DND-41 (cell line): Measurements from ENCODE around the gene RHBDD3.
"Not testable (repeated sequence)": the region's sequence is repeated elsewhere in the genome, so short reads cannot be mapped to it uniquely, and the experiment has no call there.

Experiments used
- ATAC-seq: fragments of 200-7000 bp; cut with Tn5 transposase; 3 replicates; pipeline ENCODE4 v1.9.1; 2021; ENCODE audit warnings: low read depth; ENCODE audit not compliant: insufficient read depth
- DNase-seq: peaks from one replicate; pipeline ENCODE4 v3.0.0-alpha.2; 2020
- H2AFZ ChIP-seq: 2 replicates; pipeline ENCODE4 v1.6.0; 2012; ENCODE audit warnings: low read depth, low read length
- H3K27ac ChIP-seq: 2 replicates; pipeline ENCODE4 v1.5.1; 2012; ENCODE audit warnings: low read length, inconsistent platforms
- H3K27me3 ChIP-seq: fragments of 200-600 bp; sonication (generic); 2 replicates; pipeline ENCODE4 v1.6.0; 2012; ENCODE audit warnings: low read length, mild to moderate bottlenecking, inconsistent platforms; ENCODE audit not compliant: insufficient read depth, poor library complexity
- H3K36me3 ChIP-seq: 2 replicates; pipeline ENCODE4 v1.5.1; 2012; ENCODE audit warnings: low read length, inconsistent platforms; ENCODE audit not compliant: insufficient read depth
- H3K4me1 ChIP-seq: 2 replicates; pipeline ENCODE4 v1.5.1; 2012; ENCODE audit warnings: mild to moderate bottlenecking, low read length; ENCODE audit not compliant: insufficient read depth
- H3K4me2 ChIP-seq: 2 replicates; pipeline ENCODE4 v1.6.0; 2012; ENCODE audit warnings: mild to moderate bottlenecking, moderate library complexity, low read length, inconsistent platforms; ENCODE audit not compliant: insufficient read depth
- H3K4me3 ChIP-seq, 2 experiments: fragments of 200-600 bp in 1 of 2; shearing (Covaris generic) in 1 of 2; 2 replicates each; pipeline ENCODE4 v1.5.1; 2012 to 2016; ENCODE audit warnings: inconsistent platforms in 2 of 2, low read length in 2 of 2, mild to moderate bottlenecking in 2 of 2, low read depth in 1 of 2, moderate library complexity in 1 of 2
- H3K79me2 ChIP-seq: 2 replicates; pipeline ENCODE4 v1.6.0; 2012; ENCODE audit warnings: low read length, inconsistent platforms; ENCODE audit not compliant: insufficient read depth
- H3K9ac ChIP-seq: 2 replicates; pipeline ENCODE4 v1.6.0; 2012; ENCODE audit warnings: low read depth, mild to moderate bottlenecking, inconsistent platforms, low read length, moderate library complexity
- H3K9me3 ChIP-seq: 2 replicates; pipeline ENCODE4 v1.5.1; 2012; ENCODE audit warnings: low read length, moderate library complexity, mild to moderate bottlenecking, inconsistent platforms; ENCODE audit not compliant: insufficient read depth, severe bottlenecking
- H4K20me1 ChIP-seq: 2 replicates; pipeline ENCODE4 v1.6.0; 2012; ENCODE audit warnings: low read length; ENCODE audit not compliant: insufficient read depth
- EZH2 ChIP-seq: IDR thresholded peaks from 3 replicates; pipeline ENCODE4 v1.6.1; 2012; ENCODE audit warnings: borderline replicate concordance, low read depth, mild to moderate bottlenecking, moderate library complexity, low read length, inconsistent platforms; ENCODE audit not compliant: severe bottlenecking
- TF ChIP-seq, protein P1 (sequence below): IDR thresholded peaks from 2 replicates; pipeline ENCODE4 v1.5.1; 2012; ENCODE audit warnings: borderline replicate concordance, low read length, moderate library complexity, mild to moderate bottlenecking; ENCODE audit not compliant: poor library complexity, severe bottlenecking; ENCODE audit errors: extremely low read depth

RHBDD3 gene

DNA sequence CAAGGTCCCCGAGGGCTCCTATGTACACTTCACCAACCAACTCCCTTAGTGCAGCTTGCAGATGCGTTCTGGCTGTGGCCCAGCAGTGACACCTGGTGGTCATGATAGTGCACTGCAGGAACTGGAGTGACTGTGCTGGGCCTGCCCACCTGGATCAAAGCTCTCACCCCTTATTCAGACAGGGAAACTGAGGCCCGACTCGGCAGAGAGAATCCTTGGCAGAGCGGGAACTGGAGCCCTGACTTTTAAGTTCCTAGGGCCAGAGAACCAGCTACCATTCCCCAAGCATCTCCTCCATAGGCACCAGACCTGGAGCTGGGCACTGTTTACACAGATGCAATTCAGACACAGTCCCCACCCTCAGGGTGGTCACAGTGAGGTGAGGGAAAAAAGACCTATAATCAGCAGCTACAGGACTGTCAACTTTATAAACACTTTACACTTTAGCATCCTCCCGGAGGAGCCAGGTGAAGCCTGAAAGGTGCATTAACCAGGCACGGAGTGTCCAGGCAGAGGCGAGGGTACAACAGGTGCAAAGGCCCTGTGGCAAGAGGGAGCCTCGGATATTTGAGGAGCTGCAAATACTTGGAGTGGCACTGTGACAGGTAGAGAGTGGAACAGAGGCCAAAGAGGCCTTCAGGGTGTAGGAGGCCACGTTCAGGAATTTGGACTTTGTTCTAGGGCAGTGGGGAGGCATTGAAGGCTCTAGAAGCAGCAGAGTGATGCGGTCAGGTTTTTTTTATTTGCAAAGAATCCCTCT is 22.0 kb downstream of the RHBDD3 start:
- H3K4me3 ChIP-seq: no peak overlapping the region
- peak overlapping the region; percentile 28 for H3K9ac ChIP-seq
- H3K9me3 ChIP-seq: peaks cover 16% of the 10 kb centered on the region
- no peaks in the 10 kb centered on the region for H3K79me2 ChIP-seq
- no peak for TF ChIP-seq EZH2
- TF ChIP-seq, protein P1, sequence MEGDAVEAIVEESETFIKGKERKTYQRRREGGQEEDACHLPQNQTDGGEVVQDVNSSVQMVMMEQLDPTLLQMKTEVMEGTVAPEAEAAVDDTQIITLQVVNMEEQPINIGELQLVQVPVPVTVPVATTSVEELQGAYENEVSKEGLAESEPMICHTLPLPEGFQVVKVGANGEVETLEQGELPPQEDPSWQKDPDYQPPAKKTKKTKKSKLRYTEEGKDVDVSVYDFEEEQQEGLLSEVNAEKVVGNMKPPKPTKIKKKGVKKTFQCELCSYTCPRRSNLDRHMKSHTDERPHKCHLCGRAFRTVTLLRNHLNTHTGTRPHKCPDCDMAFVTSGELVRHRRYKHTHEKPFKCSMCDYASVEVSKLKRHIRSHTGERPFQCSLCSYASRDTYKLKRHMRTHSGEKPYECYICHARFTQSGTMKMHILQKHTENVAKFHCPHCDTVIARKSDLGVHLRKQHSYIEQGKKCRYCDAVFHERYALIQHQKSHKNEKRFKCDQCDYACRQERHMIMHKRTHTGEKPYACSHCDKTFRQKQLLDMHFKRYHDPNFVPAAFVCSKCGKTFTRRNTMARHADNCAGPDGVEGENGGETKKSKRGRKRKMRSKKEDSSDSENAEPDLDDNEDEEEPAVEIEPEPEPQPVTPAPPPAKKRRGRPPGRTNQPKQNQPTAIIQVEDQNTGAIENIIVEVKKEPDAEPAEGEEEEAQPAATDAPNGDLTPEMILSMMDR: peak; percentile 99
- H3K36me3 ChIP-seq: peaks cover 49% of the 10 kb centered on the region
- peak; percentile 94 for ATAC-seq
- no peaks in the 10 kb centered on the region for H3K27me3 ChIP-seq
- peak overlapping the region; percentile 79 for H3K27ac ChIP-seq
- H3K4me1 ChIP-seq: peaks cover 32% of the 10 kb centered on the region
- peak; percentile 83 for DNase-seq
- no peaks in the 10 kb centered on the region for H4K20me1 ChIP-seq
- no peak overlapping the region; the same call in 1 of the 2 replicates for H3K4me2 ChIP-seq
- no peak overlapping the region for H2AFZ ChIP-seq

- no peak overlapping the region; the same call in 1 of the 2 replicates for H3K4me2 ChIP-seq
These were observed 22.8 kb downstream of the RHBDD3 start for GRCh38 chr22:29244785-29245625.

GRCh38 chr22:29243874-29244446 is 23.8 kb downstream of the RHBDD3 start:
- peaks cover 45% of the 10 kb centered on the region for H3K4me1 ChIP-seq
- no peak overlapping the region for H3K4me3 ChIP-seq
- H3K9ac ChIP-seq: no peak overlapping the region
- H3K79me2 ChIP-seq: no peaks in the 10 kb centered on the region
- DNase-seq: no peak
- H3K27me3 ChIP-seq: no peaks in the 10 kb centered on the region
- peaks cover 65% of the 10 kb centered on the region for H3K36me3 ChIP-seq
- no peak overlapping the region for H3K4me2 ChIP-seq
- TF ChIP-seq, protein P1: no peak
- TF ChIP-seq EZH2: no peak
- peaks cover 24% of the 10 kb centered on the region for H3K9me3 ChIP-seq
- no peak overlapping the region for H2AFZ ChIP-seq
- H4K20me1 ChIP-seq: no peaks in the 10 kb centered on the region
- H3K27ac ChIP-seq: peak overlapping the region; percentile 15
- no peak for ATAC-seq

More at GRCh38 chr22:29244785-29245625, 22.8 kb downstream of the RHBDD3 start:
- H3K36me3 ChIP-seq: peaks cover 56% of the 10 kb centered on the region
- no peaks in the 10 kb centered on the region for H3K79me2 ChIP-seq
- H3K9ac ChIP-seq: peak overlapping the region; percentile 28
- no peaks in the 10 kb centered on the region for H3K27me3 ChIP-seq
- peak; percentile 34 for ATAC-seq
- peak overlapping the region; percentile 79 for H3K27ac ChIP-seq
- TF ChIP-seq, protein P1: no peak
- no peak for TF ChIP-seq EZH2
- H3K9me3 ChIP-seq: peaks cover 17% of the 10 kb centered on the region
- peak; percentile 40 for DNase-seq
- peaks cover 40% of the 10 kb centered on the region for H3K4me1 ChIP-seq
- H2AFZ ChIP-seq: no peak overlapping the region
- no peak overlapping the region for H3K4me3 ChIP-seq
- no peaks in the 10 kb centered on the region for H4K20me1 ChIP-seq

- not testable (repeated sequence) for H4K20me1 ChIP-seq, H3K27me3 ChIP-seq, H3K79me2 ChIP-seq, H3K4me2 ChIP-seq, H3K4me3 ChIP-seq, H2AFZ ChIP-seq
- H3K36me3 ChIP-seq: peaks cover 53% of the 10 kb centered on the region
- H3K9me3 ChIP-seq: peaks cover 26% of the 10 kb centered on the region
- ATAC-seq: peak; percentile 25; the same call in 2 of the 3 replicates
- peak overlapping the region; percentile 44 for H3K9ac ChIP-seq
- H3K27ac ChIP-seq: peak overlapping the region; percentile 87
- peak; percentile 48 for DNase-seq
- peaks cover 42% of the 10 kb centered on the region for H3K4me1 ChIP-seq
These were observed 27.3 kb downstream of the RHBDD3 start for GRCh38 chr22:29240481-29240880.
